Measurements from ENCODE around the gene SLC66A1. TPM values are rescaled to one million over a fixed set of nuclear protein-coding genes. Genes with fewer than 3 reads are reported as not detected.
A peak's percentile ranks its signal among the peaks of the same experiment; 100 is the strongest.

Gene SLC66A1
- total and polyA plus RNA-seq, 9 of the 15 experiments (the other 6 are each of a cell fraction or from before 2014, with no cell fraction given) = 1.2 to 40.8 (median 18.6) TPM

DNA sequence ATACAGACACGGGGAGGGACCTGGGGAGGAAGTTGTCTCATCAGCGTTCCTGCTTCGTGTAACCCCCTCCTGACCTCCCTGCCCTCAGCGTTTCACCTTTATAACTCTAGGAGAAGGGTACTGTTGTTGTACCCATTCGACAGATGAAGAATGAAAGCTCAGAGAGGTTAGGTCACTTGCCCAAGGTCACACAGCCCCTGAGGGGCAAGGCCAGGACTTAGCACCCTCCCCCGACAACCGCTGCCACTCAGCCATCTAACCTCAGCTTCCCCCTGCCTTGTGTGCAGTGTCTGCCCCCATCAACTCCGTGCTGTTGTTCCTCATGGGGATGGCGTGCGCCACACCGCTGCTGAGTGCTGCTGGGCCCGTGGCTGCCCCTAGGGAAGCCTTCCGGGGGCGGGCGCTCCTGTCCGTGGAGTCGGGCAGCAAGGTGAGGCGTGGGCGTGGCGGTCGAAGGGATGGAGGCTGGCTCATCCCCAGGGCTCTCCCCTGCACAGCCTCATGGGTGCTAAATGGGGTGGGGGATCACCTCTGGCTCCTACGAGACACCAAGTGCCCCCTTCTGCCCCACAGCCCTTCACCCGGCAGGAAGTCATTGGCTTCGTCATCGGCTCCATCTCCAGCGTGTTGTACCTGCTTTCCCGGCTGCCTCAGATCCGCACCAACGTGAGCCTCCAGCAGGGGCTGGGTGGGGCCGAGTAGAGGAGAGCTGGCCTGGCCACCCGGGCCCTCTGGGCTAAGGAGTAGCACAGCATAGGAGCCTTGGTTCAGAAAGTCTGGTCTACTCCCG lies 14.0 kb downstream of the SLC66A1 start (continued):
- TF ChIP-seq SLC30A9 (CRISPR knock-in tag; IDR thresholded peaks at IDR 0.05) (no peak), KHSRP (IDR thresholded peaks at IDR 0.05) (no peak), BACH1 (tag; IDR thresholded peaks at IDR 0.05) (no peak), ZNF146 (CRISPR knock-in tag; IDR thresholded peaks at IDR 0.05; ENCODE audit: unreplicated experiment) (no peak), PCBP1 (IDR thresholded peaks at IDR 0.05; ENCODE audit: low read depth, low read length, poor library complexity, severe bottlenecking) (no peak), HNRNPL (IDR thresholded peaks at IDR 0.05; ENCODE audit: low read depth, low read length) (no peak), NR2C1 (IDR thresholded peaks at IDR 0.05) (peak; percentile 24; the same call in 1 of the 2 replicates), NR2C1 (tag; IDR thresholded peaks at IDR 0.05) (no peak), ATF1 (CRISPR knock-in tag; IDR thresholded peaks at IDR 0.05) (no peak), ATF1 (tag; IDR thresholded peaks at IDR 0.05) (no peak), ZBTB7A (IDR thresholded peaks at IDR 0.05; ENCODE audit: borderline replicate concordance, control insufficient read depth, low read depth, low read length) (no peak), ZNF311 (CRISPR knock-in tag; IDR thresholded peaks at IDR 0.05) (no peak), NR2C2 (CRISPR knock-in tag; IDR thresholded peaks at IDR 0.05) (peak; percentile 73), NR2C2 (tag; IDR thresholded peaks at IDR 0.05) (no peak), TCF7 (IDR thresholded peaks at IDR 0.05; ENCODE audit: borderline replicate concordance) (no peak), ZNF561 (CRISPR knock-in tag; conservative IDR thresholded peaks at IDR 0.05) (no peak), CHD2 (IDR thresholded peaks at IDR 0.05; ENCODE audit: low read depth, low read length) (no peak), ZNF586 (CRISPR knock-in tag; conservative IDR thresholded peaks at IDR 0.05) (no peak), CREBBP (IDR thresholded peaks at IDR 0.05; ENCODE audit: low read depth, low read length) (no peak), SMARCA5 (IDR thresholded peaks at IDR 0.05) (peak; percentile 97), JUNB (CRISPR knock-in tag; conservative IDR thresholded peaks at IDR 0.05) (no peak), ILF3 (IDR thresholded peaks at IDR 0.05; ENCODE audit: borderline replicate concordance) (no peak), TCF7L2 (IDR thresholded peaks at IDR 0.05; ENCODE audit: low read depth, low read length) (no peak), TEAD1 (CRISPR knock-in tag; IDR thresholded peaks at IDR 0.05) (no peak)
- TF ChIP-seq, protein P1, sequence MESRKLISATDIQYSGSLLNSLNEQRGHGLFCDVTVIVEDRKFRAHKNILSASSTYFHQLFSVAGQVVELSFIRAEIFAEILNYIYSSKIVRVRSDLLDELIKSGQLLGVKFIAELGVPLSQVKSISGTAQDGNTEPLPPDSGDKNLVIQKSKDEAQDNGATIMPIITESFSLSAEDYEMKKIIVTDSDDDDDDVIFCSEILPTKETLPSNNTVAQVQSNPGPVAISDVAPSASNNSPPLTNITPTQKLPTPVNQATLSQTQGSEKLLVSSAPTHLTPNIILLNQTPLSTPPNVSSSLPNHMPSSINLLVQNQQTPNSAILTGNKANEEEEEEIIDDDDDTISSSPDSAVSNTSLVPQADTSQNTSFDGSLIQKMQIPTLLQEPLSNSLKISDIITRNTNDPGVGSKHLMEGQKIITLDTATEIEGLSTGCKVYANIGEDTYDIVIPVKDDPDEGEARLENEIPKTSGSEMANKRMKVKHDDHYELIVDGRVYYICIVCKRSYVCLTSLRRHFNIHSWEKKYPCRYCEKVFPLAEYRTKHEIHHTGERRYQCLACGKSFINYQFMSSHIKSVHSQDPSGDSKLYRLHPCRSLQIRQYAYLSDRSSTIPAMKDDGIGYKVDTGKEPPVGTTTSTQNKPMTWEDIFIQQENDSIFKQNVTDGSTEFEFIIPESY (CRISPR knock-in tag; IDR thresholded peaks at IDR 0.05) = peak; percentile 89; the same call in 1 of the 2 replicates
- TF ChIP-seq, protein P2, sequence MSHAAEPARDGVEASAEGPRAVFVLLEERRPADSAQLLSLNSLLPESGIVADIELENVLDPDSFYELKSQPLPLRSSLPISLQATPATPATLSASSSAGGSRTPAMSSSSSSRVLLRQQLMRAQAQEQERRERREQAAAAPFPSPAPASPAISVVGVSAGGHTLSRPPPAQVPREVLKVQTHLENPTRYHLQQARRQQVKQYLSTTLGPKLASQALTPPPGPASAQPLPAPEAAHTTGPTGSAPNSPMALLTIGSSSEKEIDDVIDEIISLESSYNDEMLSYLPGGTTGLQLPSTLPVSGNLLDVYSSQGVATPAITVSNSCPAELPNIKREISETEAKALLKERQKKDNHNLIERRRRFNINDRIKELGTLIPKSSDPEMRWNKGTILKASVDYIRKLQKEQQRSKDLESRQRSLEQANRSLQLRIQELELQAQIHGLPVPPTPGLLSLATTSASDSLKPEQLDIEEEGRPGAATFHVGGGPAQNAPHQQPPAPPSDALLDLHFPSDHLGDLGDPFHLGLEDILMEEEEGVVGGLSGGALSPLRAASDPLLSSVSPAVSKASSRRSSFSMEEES (CRISPR knock-in tag; IDR thresholded peaks at IDR 0.05) = no peak
- TF ChIP-seq, protein P3, sequence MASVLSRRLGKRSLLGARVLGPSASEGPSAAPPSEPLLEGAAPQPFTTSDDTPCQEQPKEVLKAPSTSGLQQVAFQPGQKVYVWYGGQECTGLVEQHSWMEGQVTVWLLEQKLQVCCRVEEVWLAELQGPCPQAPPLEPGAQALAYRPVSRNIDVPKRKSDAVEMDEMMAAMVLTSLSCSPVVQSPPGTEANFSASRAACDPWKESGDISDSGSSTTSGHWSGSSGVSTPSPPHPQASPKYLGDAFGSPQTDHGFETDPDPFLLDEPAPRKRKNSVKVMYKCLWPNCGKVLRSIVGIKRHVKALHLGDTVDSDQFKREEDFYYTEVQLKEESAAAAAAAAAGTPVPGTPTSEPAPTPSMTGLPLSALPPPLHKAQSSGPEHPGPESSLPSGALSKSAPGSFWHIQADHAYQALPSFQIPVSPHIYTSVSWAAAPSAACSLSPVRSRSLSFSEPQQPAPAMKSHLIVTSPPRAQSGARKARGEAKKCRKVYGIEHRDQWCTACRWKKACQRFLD (CRISPR knock-in tag; IDR thresholded peaks at IDR 0.05) = no peak

All from K562 (cell line).